ENCODE measurements around the gene TMEM35B. TPM values are rescaled to one million over a fixed set of nuclear protein-coding genes. Genes with fewer than 3 reads are reported as not detected.
"Not testable (repeated sequence)": the region's sequence is repeated elsewhere in the genome, so short reads cannot be mapped to it uniquely, and the experiment has no call there.

Gene TMEM35B
- total RNA-seq, 1 experiment from 2014 or later = 19.8 TPM

DNA sequence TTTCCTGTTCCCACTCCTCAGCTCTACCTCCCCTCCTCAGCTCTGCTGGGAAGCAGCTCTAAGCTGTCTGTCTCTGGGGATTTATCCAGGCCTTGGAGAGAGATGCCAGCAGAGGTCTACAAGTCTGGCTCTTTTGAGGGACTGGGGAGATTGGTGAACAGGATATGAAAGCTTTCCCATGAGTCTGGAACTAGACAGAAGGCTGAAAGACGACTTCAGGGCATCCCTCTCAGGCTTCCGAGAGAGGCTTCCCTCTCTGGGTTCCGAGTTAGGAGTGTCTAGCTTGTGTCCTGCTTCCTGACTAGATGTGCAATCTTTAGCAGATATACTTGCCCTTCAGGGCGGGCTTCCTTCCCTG, 733 bp downstream of the TMEM35B start:
- DNase-seq = peak; percentile 48 to 66

GRCh38 chr1:34983700-34984355, 1.3 kb downstream of the TMEM35B start:
- H3K27ac ChIP-seq = peak overlapping the region; percentile 71

More for the DNA sequence above, 733 bp downstream of the TMEM35B start:
- Histone ChIP-seq H3K27me3 (no peaks in the 10 kb centered on the region), H3K4me3 (peak overlapping the region; percentile 89), H3K36me3 (no peaks in the 10 kb centered on the region; the same call in 1 of the 2 replicates), H3K4me1 (peaks cover 25% of the 10 kb centered on the region), H3K27ac (peak overlapping the region; percentile 71), H3K9me3 (replicated peaks) (no peaks in the 10 kb centered on the region)

GRCh38 chr1:34982820-34983376, 2.2 kb downstream of the TMEM35B start:
- Histone ChIP-seq H3K4me1 (peaks cover 38% of the 10 kb centered on the region), H3K36me3 (no peaks in the 10 kb centered on the region; the same call in 1 of the 2 replicates), H3K4me3 (no peak overlapping the region), H3K27ac (peak overlapping the region; percentile 55), H3K9me3 (replicated peaks) (no peaks in the 10 kb centered on the region), H3K27me3 (no peaks in the 10 kb centered on the region)
- peak; percentile 95 to 99 for DNase-seq

More at GRCh38 chr1:34983700-34984355, 1.3 kb downstream of the TMEM35B start:
- Histone ChIP-seq H3K4me3 (peak overlapping the region; percentile 89), H3K9me3 (replicated peaks) (no peaks in the 10 kb centered on the region), H3K4me1 (peaks cover 29% of the 10 kb centered on the region), H3K36me3 (no peaks in the 10 kb centered on the region; the same call in 1 of the 2 replicates), H3K27me3 (no peaks in the 10 kb centered on the region)
- DNase-seq = peak; percentile 36 to 55

- Histone ChIP-seq H3K9me3 (replicated peaks) (no peaks in the 10 kb centered on the region), H3K4me3 (no peak overlapping the region), H3K36me3 (no peaks in the 10 kb centered on the region; the same call in 1 of the 2 replicates), H3K27me3 (no peaks in the 10 kb centered on the region), H3K27ac (no peak overlapping the region), H3K4me1 (peaks cover 38% of the 10 kb centered on the region)
- DNase-seq = no peak
These were observed 4.4 kb downstream of the TMEM35B start for GRCh38 chr1:34980715-34981114.

GRCh38 chr1:34978921-34979320, 6.2 kb downstream of the TMEM35B start:
- DNase-seq = peak; percentile 93 to 97
- Histone ChIP-seq H3K27ac (peak overlapping the region; percentile 76), H3K27me3 (no peaks in the 10 kb centered on the region), H3K9me3 (replicated peaks) (no peaks in the 10 kb centered on the region), H3K36me3 (no peaks in the 10 kb centered on the region; the same call in 1 of the 2 replicates), H3K4me3 (peak overlapping the region; percentile 16), H3K4me1 (peaks cover 32% of the 10 kb centered on the region)

GRCh38 chr1:34977858-34978257, 7.3 kb downstream of the TMEM35B start:
- no peaks in the 10 kb centered on the region; the same call in 1 of the 2 replicates for H3K36me3 ChIP-seq
- H3K9me3 ChIP-seq (replicated peaks) = no peaks in the 10 kb centered on the region
- H3K4me3 ChIP-seq = no peak overlapping the region
- no peak for DNase-seq
- H3K27ac ChIP-seq = peak overlapping the region; percentile 76
- no peaks in the 10 kb centered on the region for H3K27me3 ChIP-seq
- H3K4me1 ChIP-seq = peaks cover 22% of the 10 kb centered on the region

GRCh38 chr1:34977210-34977471, 8.0 kb downstream of the TMEM35B start:
- Histone ChIP-seq H3K27me3 (no peaks in the 10 kb centered on the region), H3K36me3 (no peaks in the 10 kb centered on the region; the same call in 1 of the 2 replicates), H3K4me1 (peaks cover 18% of the 10 kb centered on the region), H3K4me3 (no peak overlapping the region), H3K27ac (no peak overlapping the region), H3K9me3 (replicated peaks) (no peaks in the 10 kb centered on the region)
- DNase-seq = no peak

DNA sequence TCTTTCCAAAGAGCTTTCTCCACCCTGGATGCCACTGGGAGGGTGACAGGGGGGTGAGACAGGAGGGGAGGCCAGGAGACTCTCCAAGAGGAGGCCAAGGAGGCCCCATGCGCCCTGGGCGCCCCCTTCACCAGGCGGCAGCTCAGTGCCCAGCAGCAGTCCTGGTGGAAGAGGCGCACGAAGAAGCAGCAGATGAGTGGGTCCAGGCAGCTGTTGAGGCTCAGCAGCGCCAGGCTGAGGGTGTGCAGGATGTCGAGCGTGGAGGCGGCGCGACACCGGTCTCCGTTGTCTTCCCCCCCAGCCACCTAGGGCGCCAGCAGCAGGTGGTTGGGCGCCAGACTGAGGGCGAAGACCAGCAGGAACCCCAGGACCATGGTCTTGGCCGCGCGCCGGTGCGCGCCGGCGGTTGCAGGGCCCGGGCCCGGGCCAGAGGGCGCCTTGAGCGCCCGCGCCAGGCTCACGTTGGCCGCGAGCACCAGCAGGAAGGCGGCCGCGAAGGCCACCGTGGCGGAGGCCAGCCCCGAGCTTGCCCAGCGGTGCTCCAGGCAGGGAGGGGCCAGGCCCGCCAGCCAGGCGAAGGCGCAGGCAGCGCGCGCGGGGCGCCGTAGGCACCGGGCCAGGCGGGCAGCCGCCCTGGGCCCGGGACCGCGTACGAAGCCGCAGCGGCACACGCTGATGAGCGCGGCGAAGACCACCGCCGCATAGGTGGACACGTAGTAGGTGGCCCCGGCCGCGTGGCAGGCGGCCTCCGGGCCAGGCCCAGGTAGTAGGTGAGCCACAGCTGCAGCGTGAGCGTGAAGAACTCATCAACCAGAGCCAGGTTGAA, 8.6 kb downstream of the TMEM35B start:
- Histone ChIP-seq H3K27me3 (no peaks in the 10 kb centered on the region), H3K4me3 (no peak overlapping the region), H3K36me3 (no peaks in the 10 kb centered on the region; the same call in 1 of the 2 replicates), H3K27ac (no peak overlapping the region), H3K9me3 (replicated peaks) (no peaks in the 10 kb centered on the region), H3K4me1 (peaks cover 16% of the 10 kb centered on the region)
- no peak for DNase-seq

DNA sequence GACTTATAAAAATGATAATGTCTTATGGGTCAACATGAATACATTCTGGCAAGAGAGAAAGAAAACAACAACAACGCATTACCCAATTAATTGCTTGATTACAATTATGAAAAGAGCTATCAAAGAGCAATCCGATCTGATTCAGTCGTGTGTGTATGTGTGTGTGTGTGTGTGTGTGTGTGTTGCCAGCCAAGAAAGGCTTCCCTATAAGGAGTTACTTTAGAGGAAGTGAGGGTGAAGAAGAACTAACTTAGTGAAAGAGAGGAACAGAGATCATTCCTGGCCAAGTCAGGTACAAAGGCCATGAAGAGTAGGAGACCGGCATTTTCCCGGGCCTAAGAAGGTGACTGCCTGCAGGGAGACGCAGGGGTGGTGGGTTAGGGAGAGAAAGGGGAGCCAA, 9.4 kb downstream of the TMEM35B start:
- H3K4me3 ChIP-seq = no peak overlapping the region
- no peaks in the 10 kb centered on the region for H3K36me3 ChIP-seq
- H3K9me3 ChIP-seq (replicated peaks) = no peaks in the 10 kb centered on the region
- peaks cover 16% of the 10 kb centered on the region for H3K4me1 ChIP-seq
- no peaks in the 10 kb centered on the region for H3K27me3 ChIP-seq
- H3K27ac ChIP-seq = no peak overlapping the region
- no peak for DNase-seq

- Histone ChIP-seq H3K36me3 (no peaks in the 10 kb centered on the region), H3K4me3 (no peak overlapping the region), H3K9me3 (replicated peaks) (no peaks in the 10 kb centered on the region), H3K27me3 (no peaks in the 10 kb centered on the region), H3K27ac (no peak overlapping the region), H3K4me1 (peaks cover 16% of the 10 kb centered on the region)
- DNase-seq = no peak
These were observed 9.8 kb downstream of the TMEM35B start for GRCh38 chr1:34975338-34975737.

- Histone ChIP-seq H3K27me3 (no peaks in the 10 kb centered on the region), H3K9me3 (replicated peaks) (no peaks in the 10 kb centered on the region), H3K27ac (no peak overlapping the region), H3K36me3 (no peaks in the 10 kb centered on the region), H3K4me1 (peaks cover 15% of the 10 kb centered on the region), H3K4me3 (no peak overlapping the region)
- DNase-seq = no peak
These were observed 10.5 kb downstream of the TMEM35B start for GRCh38 chr1:34974626-34975025.

DNA sequence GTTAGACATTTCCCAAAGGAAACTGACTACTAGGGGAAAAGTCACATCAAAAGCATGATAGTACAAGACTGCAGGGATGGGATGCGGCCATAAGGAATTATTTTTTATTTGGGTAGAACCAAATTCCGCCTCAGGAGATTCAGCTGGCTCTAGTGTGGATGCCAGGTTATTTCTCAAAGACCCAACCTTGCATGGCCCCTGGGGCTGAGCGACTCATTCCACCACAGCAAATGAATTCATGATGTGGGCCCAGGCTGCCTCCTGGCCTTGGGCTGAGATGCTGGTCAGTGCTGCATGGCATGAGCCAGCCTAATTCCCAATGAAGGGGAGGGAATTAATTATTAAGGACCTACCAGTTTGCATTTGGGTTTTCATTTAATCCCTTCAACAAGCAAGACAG, 11.8 kb downstream of the TMEM35B start:
- Histone ChIP-seq H3K36me3 (no peaks in the 10 kb centered on the region), H3K4me1 (peaks cover 4% of the 10 kb centered on the region), H3K9me3 (replicated peaks) (no peaks in the 10 kb centered on the region; the same call in 1 of the 2 replicates), H3K27ac (no peak overlapping the region), H3K27me3 (no peaks in the 10 kb centered on the region), H3K4me3 (no peak overlapping the region)
- DNase-seq = no peak

- H3K27me3 ChIP-seq = no peaks in the 10 kb centered on the region
- H3K27ac ChIP-seq = no peak overlapping the region
- no peak overlapping the region for H3K4me3 ChIP-seq
- no peaks in the 10 kb centered on the region for H3K4me1 ChIP-seq
- H3K36me3 ChIP-seq = no peaks in the 10 kb centered on the region
- no peaks in the 10 kb centered on the region; the same call in 1 of the 2 replicates for H3K9me3 ChIP-seq (replicated peaks)
- peak in 1 of 2 experiments; percentile 24 for DNase-seq
These were observed 14.3 kb downstream of the TMEM35B start for GRCh38 chr1:34970829-34971228.

GRCh38 chr1:34970220-34970735, 14.9 kb downstream of the TMEM35B start:
- H3K27me3 ChIP-seq = no peaks in the 10 kb centered on the region
- H3K27ac ChIP-seq = no peak overlapping the region
- H3K9me3 ChIP-seq (replicated peaks) = no peaks in the 10 kb centered on the region; the same call in 1 of the 2 replicates
- no peaks in the 10 kb centered on the region for H3K36me3 ChIP-seq
- no peak for DNase-seq
- no peak overlapping the region for H3K4me3 ChIP-seq
- no peaks in the 10 kb centered on the region for H3K4me1 ChIP-seq

GRCh38 chr1:34968297-34968696, 16.9 kb downstream of the TMEM35B start:
- H3K36me3 ChIP-seq; DNase-seq; H3K4me1 ChIP-seq; H3K4me3 ChIP-seq; H3K27me3 ChIP-seq; H3K9me3 ChIP-seq (replicated peaks); H3K27ac ChIP-seq: not testable (repeated sequence)
